ENCODE results near the gene TAPT1.
"Not testable (repeated sequence)": the region's sequence is repeated elsewhere in the genome, so short reads cannot be mapped to it uniquely, and the experiment has no call there.

Gene TAPT1

DNA sequence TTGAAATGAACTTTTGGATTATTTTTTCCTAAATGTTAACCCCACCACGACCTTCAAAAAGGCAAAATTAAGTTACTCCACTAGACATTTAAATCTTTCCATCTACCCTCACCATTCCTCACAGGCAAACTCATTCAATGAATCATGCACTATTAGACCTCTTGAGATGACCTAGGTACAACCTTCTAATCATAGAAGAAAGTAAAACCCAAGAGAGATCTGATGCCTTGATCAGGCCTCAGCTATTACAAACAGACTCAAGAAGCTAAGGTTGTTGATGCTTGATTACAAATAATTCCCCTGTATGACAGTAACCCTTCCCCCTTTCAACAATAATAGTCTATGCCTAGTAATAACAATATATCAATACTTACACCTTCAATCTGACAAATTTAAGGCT lies 18.9 kb downstream of the TAPT1 start:
- no peak for DNase-seq

DNA sequence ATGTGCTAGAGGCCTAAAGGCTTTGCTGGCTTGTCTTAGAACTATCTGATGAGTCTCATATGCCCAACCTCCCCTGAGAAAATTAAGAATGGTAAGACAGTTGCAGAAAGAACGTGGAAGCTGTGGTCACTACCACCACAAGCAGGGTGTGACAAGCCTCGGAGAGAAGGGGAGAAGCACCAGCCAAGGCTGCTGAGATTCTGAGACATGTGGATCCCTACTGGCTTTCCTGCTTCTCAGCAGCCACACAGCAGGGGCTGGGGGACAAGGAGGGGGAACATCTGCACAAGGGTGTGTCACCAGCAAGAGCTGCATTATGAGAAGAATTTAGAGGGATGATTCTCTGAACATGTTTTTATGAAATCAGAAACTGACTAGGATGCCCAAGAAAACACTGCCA lies 19.4 kb downstream of the TAPT1 start:
- DNase-seq, result no peak

DNA sequence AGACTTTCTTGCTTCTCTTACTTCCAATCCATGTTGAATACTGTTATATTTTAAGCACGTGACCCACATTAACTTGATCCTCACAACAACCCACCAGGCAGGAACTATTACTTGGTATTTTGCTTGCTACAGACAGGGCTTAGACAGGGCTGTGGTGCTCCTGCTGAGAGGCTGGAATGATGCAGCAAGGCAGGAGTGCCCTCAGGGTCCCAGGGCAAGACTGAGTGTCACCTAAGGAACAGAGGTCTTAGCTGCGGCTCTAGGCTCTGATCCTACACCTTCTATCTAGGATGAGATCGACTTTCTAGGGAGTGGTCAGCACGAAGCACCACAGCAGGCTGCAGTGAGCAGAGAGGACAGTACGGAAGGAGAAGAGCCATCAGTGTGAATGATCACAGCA lies 20.0 kb downstream of the TAPT1 start:
- no peak for DNase-seq

DNA sequence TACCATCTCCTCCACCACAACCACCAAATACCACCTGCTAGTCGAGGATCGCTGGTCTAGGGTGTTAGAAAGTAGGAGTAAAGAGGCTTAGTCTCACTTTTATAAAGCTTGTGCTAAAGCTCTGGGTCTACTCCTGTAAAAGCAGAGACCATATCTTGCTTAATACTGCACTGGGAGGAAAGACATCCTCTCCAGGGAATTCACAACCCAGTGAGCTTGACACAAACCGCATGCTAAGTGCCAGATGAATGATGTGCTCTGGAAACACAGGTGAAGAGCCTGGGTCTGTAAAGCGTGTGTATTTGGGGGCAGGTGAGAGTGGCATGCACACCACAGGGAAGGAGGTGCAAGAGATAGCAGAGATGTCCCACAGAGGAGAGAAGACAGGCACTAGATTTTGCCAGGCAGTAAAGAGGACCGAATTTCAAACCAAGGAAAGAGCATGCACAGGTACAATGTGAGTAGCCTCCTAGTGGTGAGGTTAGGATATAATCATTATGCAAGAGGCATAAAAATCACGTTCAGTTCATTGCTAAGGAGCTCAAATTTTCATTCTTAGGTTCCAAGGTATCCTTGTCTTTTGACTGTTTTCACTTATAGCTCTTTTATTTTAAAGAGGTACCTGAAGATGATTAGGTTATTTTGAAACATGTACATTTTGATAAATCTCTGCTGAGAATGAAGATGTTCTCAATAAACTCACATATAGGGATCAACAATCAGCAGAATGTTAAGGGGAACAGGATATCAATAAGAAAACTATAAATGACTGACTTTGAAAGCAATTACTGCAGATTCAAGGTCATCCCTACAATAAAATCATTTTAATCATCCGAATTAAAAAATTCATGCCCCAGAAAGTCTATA lies 20.7 kb downstream of the TAPT1 start:
- DNase-seq, result no peak

DNA sequence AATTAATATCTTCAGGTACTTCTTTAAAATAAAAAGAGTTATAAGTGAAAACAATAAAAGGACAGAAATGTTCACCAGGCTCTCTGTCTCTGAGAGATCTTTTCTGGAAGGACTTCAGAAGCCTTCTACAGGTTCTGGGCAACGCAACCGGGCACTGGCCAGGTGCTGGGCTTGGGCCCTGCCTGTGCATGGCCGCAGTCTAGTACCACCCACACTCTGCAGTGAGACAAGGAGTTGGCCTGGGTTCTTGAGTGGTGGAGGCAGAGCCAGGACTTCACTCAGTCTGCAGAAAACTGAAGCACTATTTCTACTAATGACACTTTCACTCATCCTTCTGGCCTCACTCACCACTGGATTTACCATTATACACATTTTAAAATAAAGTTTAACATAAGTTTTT lies 21.8 kb downstream of the TAPT1 start:
- DNase-seq, result no peak

DNA sequence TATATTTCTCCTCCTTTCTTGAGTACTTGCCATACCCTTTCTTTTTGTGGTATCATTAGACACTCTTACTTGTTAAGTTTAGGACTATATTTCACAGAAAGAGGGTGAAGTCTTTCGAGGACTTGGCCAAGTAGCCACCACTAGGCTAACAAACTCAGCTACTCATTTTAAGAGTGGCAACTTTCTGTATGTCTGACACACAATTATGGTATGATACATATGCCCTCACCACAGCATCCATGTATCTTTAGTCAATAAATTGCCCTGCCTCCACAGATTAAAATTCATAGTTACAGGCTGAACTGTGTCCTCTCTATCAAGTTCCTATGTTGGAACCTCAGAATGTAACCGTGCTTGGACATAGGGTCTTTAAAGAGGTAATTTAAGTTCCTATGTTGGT lies 23.2 kb downstream of the TAPT1 start:
- DNase-seq, result no peak

DNA sequence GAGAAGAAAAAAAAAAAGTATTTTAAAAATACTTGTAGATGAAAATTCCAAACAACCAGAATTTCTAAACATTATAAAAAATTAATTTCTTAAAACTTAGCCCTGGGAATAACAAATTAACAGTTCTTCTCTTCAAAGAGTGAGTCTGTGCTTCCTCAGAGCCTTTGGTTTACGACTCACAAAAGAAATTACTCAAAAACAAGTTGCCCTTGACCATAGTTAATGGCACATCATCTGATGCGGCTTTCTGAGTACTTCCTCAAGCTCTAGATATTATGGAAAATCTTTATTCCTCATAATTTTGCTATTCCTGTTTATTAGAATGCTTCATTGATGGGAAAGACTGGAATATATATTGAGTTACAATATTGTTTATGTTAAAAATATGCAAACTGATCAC lies 23.7 kb downstream of the TAPT1 start:
- DNase-seq, result no peak

DNA sequence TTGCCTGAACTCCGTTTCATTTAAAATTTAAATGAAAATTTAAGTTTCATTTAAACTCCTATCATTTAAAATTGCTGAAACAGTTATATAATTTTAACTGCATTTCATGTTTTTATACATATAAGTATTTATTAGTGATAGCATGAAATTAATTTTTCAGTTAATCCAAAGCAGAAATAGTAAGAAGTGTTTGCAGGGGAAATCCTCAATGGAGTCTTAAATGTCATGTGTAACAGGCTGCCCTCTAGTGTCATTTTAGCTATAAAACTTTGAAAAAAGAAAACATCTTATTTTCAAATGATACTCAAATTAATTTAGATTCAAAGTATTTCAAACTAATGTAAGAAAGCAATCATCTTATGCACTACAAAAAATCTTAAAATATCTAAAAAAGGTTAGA lies 27.2 kb downstream of the TAPT1 start:
- DNase-seq, result no peak

DNA sequence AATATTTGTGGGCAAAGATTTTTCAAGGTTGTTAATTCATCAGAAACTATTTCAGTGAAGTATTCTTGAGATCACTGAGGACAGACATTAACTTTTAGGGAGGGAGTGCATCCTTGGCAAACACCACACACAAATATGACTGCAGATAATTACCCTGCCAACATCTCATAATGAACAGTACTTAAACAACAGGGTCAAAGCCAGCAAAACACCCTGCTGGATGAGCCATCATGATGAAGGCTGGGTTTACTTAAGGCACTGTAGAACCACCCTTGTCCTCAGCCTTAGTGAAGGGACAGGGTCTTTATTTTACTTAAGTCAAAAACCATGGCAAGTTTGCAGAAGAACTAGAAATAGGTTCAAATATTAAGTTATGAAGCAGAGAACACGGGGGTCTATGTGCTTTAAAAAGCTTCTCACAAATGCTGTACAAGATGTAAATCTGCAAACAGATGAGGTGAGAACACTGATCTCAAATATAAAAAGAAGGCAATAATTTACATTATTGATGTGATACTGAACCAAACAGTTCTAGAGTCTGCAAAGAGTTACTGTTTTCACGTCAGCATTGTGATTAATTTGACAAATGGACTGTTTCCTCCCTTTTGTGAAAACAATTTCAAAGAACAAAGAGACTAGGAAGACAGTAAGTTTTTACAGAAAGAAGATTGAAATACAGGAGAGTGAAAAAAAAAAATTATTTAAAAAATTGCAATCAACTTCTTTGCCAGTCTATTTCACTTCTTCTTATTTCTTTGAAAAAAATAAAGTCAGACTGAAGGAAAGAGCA lies 28.2 kb downstream of the TAPT1 start:
- no peak for DNase-seq

DNA sequence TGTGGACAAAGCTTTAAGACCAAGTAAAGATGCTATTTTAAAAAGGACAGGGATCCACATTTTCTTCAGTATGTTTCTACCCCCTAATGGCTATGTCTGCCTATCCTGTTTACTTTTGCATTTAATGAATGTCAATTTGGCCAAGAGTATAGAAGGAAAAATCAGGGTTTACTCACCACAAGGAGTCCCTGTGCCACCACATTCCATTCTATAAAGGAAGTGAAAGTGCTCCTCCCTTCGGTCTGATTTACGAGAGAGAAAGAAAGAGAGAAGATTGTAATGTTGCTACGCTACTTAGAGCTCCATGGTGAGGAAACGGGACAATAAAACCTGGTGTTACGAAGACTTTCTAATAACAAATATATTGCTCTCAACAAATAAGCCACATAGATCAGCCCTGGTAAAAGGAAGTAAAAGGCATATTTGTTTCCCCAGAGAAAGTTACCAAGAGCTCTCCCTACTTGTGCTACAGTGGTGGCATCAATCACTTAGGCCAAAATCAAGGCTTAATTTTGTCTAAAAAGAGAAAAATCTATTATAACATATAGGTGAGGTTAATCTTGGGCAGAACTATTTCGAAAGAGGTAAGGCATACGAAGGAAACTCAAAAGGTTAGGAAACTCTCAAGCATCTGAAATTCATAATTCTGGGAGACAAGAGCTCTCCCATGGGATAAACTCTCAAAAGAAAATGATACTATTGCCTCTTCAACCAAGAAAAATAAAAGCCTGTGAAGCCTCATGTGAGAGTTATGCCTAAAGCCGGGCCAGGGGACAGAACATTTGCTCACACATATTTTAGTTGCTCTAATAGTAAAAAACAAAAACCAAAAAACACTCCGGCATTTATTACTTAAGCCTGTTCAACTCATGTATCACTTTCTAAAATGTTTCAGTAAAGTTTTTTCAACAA lies 29.5 kb downstream of the TAPT1 start:
- DNase-seq, result no peak

DNA sequence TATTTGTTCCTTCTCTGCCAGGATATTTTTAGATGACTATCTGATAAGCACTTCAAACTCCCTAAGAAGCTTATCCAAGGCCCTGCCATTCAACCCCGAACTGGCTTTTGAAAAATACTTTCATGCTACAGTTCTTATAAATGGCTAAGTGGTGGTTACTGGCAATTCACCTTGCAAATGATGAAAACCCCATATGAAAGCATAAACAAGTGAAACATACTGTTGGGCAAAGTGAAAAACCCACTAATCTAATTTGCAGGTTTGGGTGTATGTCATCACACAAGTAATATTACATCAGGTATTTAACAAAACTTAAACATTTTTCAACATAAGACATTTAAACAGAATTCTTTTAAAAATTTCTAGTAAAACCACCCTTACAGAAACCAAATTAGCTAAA lies 31.1 kb downstream of the TAPT1 start:
- DNase-seq, result no peak

DNA sequence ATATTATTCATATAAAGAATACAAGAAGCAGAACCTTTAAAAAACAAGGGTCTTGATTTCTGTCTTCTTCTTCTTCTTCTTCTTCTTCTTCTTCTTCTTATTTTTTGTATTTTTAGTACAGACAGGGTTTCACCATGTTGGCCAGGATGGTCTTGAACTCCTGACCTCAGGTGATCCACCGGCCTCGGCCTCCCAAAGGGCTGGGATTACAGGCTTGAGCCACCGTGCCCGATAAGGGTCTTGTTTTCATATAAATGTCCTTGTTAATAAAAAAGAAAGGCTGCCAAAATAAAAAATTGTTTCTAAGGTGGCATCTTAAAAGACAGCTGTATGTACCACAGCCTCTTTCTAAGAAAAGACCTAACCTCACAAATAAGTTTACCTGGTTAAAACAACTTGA lies 31.5 kb downstream of the TAPT1 start:
- DNase-seq, result not testable (repeated sequence)

DNA sequence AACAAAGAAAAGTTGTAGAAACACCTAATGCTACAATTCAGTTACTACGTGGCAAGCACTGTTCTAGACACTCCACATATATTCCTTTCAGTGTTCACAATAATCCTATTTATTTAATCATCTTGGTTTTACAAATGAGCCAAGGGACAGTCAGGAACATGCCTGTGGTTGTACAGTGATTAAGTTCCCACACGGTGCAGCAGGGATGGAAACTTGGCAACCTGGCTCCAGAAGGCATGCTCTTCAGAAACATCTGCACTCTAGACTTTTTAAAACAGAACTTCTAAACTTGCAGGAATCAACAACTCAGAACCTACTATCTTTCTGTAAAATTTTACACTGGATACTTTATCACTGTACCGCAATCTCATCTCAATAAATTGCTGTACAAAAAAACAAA lies 32.1 kb downstream of the TAPT1 start:
- no peak for DNase-seq

DNA sequence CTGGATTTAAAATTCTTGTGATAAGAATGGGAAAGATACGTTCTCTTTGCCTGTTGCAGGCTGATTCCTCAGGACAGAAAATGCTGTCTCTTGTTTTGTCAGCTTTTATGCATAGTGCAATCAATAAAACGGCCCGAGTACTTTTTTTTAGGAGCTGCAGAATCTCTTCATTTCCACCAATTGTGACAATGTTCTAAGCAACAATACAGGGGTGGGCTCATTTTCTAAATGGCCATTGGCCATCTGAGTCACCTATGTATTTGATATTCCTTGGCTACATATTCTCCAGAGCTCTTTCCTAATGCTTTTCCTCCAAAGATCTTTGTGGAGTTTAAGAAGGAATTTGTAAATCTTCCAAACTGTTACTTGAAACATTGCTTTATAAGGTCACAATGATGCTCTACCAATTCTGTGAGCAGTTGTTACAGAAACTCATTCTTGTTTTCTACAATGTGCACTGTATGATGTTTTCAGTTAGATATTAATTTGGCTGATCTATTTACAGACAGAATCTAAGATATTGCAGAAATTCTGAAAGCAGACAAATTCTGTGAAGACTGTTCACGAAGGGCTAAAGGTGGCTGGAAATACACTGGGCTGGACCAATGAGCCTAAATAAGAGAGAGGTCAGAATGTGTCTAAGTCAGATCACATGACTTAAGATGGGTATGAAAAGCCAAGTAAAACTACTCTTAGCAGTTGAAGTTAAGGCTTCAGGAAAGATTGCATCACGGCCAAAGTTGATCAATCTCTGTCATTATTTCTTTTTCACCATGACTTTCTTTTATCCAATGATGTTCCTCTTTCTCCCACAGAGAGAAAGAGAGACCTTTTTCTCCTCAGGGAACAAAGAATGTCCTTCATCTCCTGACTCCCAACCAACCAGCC lies 33.4 kb downstream of the TAPT1 start:
- no peak for DNase-seq

DNA sequence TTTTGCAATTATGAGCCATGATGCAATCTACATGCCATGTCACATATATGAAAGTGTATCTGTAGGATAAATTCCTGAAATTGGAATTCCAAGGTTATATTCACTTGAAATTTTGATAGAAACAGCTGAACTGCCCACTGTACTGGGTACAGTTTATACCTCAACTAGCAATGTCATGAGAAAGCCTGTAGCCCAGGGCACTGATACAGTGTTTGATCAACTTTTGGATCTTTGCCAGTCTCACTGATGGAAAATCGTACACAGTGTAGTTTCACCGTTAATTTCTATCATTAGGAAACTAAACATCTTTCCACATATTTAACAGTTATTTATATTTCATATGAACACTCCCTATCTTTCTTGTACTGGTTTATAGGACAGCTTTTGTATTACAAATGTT lies 34.2 kb downstream of the TAPT1 start:
- no peak for DNase-seq

DNA sequence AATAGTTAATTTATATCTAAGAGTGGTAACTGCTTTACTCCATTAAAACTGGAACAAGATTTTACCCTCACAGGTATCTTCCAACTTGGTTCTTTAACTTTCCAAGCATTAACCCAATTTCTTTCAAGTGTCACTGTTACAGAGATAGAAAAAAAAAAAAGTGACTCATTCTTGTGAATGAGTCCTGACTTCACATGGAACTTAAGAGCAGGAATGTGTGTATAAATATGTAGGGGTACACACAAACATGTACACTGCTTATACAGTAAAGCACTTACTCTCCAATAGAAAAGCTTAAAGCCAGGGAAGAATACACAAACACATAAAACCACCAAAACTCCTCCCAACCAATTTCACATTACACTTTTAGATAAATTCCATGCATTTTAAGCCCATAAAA lies 38.8 kb downstream of the TAPT1 start:
- no peak for DNase-seq

DNA sequence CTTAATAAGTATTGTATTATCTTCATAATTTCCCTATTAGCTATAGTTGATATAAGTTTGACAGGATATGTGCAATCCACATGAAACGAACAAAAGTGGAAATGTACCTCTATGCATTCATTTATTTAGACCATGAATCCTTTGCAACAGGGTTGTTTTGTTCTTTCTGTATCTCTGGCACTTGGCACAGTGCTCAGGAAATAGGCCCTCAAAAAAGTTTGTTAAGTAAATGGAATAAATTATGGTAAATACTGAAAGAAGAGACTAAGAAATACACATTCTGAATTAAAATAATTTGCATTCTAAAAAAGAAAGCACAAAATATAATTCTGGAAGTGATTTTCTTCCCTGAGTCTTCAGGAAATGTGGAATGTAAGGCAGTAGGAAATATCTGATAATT lies 39.3 kb downstream of the TAPT1 start:
- no peak for DNase-seq

DNA sequence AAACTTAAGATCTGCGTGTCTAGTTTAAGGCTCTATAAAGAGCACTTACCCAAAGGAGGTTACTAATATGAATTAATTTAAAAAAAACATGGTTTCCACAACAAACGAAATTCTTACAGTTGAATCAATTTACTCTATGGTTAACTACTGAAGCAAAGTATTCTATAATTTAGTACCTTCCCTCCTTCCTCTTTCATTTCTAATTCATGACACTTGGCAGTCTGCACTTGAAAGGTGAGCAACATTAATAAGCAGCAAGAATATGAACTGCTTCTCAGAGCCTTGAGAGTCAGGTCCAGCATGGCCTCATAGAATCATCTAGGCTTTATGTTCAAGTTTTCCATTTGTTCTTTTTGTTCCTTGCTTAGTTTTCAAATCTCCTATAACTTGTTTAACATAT lies 42.7 kb downstream of the TAPT1 start:
- DNase-seq, result no peak

DNA sequence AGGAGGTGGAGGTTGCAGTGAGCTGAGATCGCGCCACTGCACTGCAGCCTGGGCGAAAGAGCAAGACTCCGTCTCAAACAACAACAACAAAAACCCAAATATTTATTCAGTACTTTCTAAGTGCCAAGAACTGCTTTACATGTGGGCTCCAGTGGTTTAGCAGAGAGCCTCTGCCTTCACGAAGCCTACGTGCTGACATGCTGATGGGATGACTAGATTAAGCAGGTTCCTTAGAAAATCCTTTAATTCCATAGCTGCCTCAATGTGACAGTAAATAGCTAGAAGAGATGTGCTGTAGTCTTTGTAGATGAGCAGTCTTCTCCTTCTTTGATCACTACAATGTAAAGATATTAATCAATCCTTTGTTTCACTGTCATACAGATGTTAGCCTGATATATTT lies 49.6 kb downstream of the TAPT1 start:
- no peak for DNase-seq

DNA sequence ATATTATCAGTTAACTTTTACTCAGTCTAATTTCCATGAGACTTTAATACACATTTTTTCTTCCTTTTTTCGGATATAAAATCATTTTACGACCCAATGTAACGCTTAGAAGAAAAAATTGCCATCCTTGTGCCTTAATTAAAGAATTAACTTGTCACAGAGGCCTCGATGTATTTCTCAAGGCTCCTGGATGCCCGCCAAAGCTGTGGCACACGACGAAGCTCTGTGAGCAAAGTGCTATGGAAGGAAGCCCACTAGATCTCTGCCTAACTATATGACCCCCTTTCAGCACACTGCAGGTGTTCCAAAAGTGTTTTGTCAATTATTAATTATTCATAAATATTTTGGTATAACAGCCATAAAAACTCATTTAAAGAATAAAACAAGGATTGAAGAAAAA lies 54.4 kb downstream of the TAPT1 start:
- no peak for DNase-seq

DNA sequence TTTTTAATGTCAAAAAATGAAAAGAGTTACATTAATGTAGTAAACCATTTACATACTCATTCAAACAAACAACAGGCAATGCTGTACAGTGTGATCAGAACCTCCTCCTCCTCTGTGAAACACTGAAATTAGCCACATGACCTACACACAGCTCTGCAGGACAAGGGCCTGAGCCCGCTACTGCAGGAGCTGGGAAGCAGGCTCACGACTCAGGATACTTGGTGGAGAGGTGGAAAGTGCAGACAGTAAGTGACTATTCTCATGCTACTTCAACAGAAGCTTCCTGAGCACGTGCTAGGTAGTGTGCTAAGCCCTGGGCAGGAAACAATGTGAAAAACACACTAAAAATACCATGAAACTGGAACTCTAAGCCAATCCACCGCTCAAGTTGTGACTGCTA lies 56.8 kb downstream of the TAPT1 start:
- DNase-seq, result no peak

DNA sequence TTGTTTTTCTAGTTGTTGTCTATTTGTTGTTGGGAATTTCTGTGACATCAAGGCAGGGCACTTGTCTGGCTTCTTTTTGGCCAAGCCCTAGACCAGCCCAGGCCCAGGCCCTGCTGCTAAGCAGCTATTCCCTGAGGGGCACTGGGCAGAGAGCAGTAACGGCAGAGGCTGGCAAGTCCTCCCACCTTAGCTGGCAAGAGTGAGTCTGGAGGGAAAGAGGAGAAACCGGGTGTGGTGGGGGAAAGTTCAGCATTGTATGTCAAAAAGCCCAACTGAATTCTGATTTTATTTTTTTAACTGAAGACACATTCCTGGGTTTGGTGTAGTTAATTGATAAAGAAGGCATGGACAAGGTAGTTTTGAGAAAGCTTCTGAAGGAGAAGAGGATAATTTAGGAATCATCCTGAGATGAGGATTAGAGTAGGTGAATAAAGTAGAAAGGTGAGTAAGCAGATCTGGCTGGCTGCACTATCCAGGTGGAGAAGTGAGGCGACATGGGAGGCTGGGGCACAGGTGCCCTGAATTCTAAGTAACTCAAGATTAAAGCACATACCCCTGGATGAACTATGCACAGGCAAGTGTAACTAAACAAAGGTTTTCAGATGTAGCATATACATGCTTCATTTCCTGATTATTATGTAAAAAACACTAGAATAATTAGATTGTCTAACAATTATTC lies 57.4 kb downstream of the TAPT1 start:
- no peak for DNase-seq

Data from stimulated activated CD4-positive, alpha-beta T cell treated with anti-CD3 and anti-CD28 coated beads, Interleukin-2, amount 100 ng/mL, for 24 hours (primary cell).